Cardiac muscle cell (in vitro differentiated cells and primary cell): ENCODE data around the gene DLST. TPM values are rescaled to one million over a fixed set of nuclear protein-coding genes. Genes with fewer than 3 reads are reported as not detected.

Experiments used
- DNase-seq, 2 donors: peaks; one replicate each; pipeline versions ENCODE4 v3.0.0 to v3.0.0-alpha.2; 2010 to 2017; ENCODE audit warnings: low read depth in 1 of 2, low spot score in 1 of 2
- H3K27ac ChIP-seq: fragments of 200-600 bp; sonication (generic); 2 replicates; pipeline ENCODE4 v1.5.1; 2016
- H3K27me3 ChIP-seq: fragments of 200-600 bp; sonication (generic); 2 replicates; pipeline ENCODE4 v1.6.0; 2016; ENCODE audit warnings: control low read depth
- H3K36me3 ChIP-seq: fragments of 200-600 bp; sonication (generic); 2 replicates; pipeline ENCODE4 v1.5.1; 2016; ENCODE audit warnings: control low read depth
- H3K4me1 ChIP-seq: fragments of 200-600 bp; sonication (generic); 2 replicates; pipeline ENCODE4 v1.8.1; 2017; ENCODE audit warnings: low read depth, mild to moderate bottlenecking, mixed run types
- H3K4me3 ChIP-seq: fragments of 200-600 bp; sonication (generic); 2 replicates; pipeline ENCODE4 v1.5.1; 2016; ENCODE audit warnings: mild to moderate bottlenecking
- H3K9me3 ChIP-seq: fragments of 200-600 bp; sonication (generic); 2 replicates; pipeline ENCODE4 v1.5.1; 2017; ENCODE audit warnings: low read depth, mild to moderate bottlenecking, control low read depth
- polyA plus RNA-seq: library from polyadenylated mRNA; unstranded; fragments of >200 nt; fragmentation: Nextera tagmentation; extraction: Ambion mirVana; gene quantifications from 2 replicates; pipeline ENCODE4 v1.2.1, GENCODE V29; 2016
- total RNA-seq: library from RNA; depleted of rRNA; stranded (reverse); fragments of >200 nt; gene quantifications from 2 replicates; pipeline ENCODE4 v1.2.3, GENCODE V29; 2016
- TF ChIP-seq, protein P1 (sequence below): IDR thresholded peaks from 2 replicates; pipeline ENCODE4 v1.5.1; 2012; ENCODE audit warnings: low read depth, mild to moderate bottlenecking, low read length

DLST gene
- total RNA-seq (53.2 and 63.7 TPM in 2 replicates), polyA plus RNA-seq (10.0 and 13.8 TPM in 2 replicates)

DNA sequence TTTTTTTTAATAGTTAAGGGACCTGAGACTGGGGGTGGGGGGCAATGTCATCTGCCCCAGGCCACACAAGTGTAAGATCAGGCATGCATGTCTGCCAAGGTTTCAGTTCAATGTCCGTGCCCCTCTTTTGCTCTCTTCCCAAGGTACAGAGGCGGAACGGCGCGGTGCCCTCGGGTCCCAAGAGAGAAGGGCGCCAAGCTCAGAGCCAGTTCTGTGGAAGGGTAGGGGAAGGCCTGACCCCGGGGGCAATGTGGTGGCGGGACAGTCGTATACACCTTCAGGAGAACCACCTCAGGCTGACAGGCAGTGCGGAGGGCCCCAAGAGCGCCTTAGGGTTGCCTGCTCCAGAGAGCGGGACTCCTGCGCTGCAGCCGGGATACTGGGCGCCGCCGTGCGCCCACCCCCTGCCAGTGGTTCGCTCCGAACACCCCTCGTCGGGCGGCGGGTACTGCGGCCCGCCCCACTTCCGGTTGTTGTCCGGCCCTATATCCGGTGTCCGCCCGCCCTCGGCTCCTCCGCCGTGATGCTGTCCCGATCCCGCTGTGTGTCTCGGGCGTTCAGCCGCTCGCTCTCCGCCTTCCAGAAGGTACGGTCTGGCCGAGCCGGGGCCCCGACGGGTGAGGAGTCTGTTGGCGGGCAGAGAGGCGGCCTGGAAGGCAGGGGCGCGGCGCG is at the start of gene DLST:
TSS of gene DLST (plus strand) at position 486 of the 672 bp plus-strand sequence. CDS start at position 524, 38 bp downstream.
- no peaks in the 10 kb centered on the region for H3K27me3 ChIP-seq
- peak within 1 kb of the TSS; percentile 90 for H3K27ac ChIP-seq
- H3K36me3 ChIP-seq: peaks cover 4% of the 10 kb centered on the region
- DNase-seq: peak; percentile 90 to 93
- TF ChIP-seq, protein P1, sequence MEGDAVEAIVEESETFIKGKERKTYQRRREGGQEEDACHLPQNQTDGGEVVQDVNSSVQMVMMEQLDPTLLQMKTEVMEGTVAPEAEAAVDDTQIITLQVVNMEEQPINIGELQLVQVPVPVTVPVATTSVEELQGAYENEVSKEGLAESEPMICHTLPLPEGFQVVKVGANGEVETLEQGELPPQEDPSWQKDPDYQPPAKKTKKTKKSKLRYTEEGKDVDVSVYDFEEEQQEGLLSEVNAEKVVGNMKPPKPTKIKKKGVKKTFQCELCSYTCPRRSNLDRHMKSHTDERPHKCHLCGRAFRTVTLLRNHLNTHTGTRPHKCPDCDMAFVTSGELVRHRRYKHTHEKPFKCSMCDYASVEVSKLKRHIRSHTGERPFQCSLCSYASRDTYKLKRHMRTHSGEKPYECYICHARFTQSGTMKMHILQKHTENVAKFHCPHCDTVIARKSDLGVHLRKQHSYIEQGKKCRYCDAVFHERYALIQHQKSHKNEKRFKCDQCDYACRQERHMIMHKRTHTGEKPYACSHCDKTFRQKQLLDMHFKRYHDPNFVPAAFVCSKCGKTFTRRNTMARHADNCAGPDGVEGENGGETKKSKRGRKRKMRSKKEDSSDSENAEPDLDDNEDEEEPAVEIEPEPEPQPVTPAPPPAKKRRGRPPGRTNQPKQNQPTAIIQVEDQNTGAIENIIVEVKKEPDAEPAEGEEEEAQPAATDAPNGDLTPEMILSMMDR: no peak
- peaks cover 19% of the 10 kb centered on the region for H3K4me1 ChIP-seq
- no peaks in the 10 kb centered on the region for H3K9me3 ChIP-seq
- peak within 1 kb of the TSS; percentile 86 for H3K4me3 ChIP-seq

DNA sequence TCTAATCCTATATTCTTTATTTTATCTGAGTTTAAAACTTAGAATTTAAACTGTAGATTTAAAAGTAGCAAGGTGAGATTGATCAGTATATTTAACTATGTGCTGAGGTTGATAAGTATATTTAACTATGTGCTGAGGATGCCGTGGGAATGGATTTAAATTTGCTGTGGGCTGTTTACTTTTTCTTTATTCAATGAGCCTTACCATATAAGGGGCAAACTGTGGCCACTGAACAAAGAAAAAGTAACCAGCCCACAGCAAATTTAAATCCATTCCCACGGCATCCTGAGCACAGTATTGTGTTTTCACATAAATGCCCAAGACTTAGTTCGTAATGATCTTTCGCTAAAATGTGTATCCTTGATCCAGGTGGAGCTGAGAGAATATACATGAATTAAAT is 48.9 kb upstream of the DLST start:
- Histone ChIP-seq H3K27ac (no peak overlapping the region), H3K4me3 (no peak overlapping the region), H3K27me3 (no peaks in the 10 kb centered on the region), H3K9me3 (no peaks in the 10 kb centered on the region), H3K4me1 (no peaks in the 10 kb centered on the region), H3K36me3 (peaks cover 36% of the 10 kb centered on the region)
- TF ChIP-seq, protein P1: no peak
- no peak for DNase-seq

DNA sequence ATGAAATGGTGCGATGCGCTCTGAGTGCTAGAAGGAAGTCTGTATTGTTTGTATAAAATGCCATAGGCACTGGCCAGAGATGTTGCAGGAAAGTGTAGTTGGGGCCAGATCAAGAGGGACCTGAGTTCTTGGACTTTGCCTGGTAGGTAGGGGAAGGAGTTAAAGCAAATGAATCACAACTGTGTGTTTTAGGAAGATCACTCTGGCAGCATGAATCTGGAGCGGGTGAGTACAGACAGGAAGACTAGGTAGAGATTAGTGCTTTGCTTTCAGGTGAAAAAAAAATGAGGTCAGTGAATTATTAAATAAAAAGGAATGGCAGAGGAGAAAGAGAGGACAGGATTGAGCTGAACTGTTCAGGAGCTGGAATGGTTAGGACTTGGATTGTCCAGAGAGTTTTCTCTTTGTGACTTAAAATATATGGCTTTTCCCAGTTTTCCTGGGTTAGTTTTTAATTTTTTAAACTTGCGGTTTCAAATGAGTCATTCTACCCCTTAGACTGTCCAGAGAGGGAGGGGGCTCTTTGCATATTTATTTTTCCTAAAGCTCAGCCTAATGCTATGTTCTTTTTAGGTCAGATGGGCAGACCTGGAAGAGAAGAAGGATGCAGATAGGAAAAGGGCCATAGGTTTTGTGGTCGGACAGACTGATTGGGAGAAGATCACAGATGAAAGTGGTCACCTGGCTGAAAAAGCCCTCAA is 46.9 kb upstream of the DLST start:
- DNase-seq: no peak
- Histone ChIP-seq H3K27me3 (no peaks in the 10 kb centered on the region), H3K27ac (no peak overlapping the region), H3K9me3 (no peaks in the 10 kb centered on the region), H3K4me3 (no peak overlapping the region), H3K4me1 (no peaks in the 10 kb centered on the region), H3K36me3 (peaks cover 26% of the 10 kb centered on the region)
- TF ChIP-seq, protein P1: no peak

DNA sequence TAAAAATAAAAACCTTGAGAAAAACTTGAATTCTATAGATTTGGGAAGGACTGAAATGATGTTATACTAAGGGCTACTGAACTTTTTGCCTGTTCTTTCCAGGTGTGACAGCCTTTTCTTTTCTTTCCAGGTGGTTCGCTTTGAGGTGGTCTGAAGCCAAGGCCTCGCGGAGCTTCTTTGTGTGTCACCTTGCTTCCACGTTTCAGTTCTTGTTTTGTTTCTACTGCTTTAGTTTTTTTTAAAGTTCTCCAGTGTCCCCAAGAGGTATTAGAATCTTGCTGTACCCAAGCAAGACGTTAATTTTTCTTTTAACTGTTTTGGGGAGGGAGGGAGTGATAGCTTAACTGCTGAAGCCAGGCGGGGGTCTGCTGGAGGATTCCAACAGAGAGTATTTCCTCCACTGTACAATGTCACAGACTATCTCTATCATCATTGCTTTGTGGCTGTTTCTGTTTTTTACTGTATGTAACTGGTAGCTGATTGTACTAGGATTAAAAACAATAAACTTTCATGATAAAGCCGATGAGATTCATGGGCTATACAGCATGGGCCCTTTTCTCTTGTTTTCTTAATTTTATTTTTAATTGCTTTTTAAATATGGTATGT is 46.0 kb upstream of the DLST start:
- H3K4me3 ChIP-seq: no peak overlapping the region
- H3K9me3 ChIP-seq: no peaks in the 10 kb centered on the region
- TF ChIP-seq, protein P1: no peak
- peaks cover 17% of the 10 kb centered on the region for H3K36me3 ChIP-seq
- DNase-seq: no peak
- peak overlapping the region; percentile 27 for H3K27ac ChIP-seq
- no peaks in the 10 kb centered on the region for H3K4me1 ChIP-seq
- H3K27me3 ChIP-seq: no peaks in the 10 kb centered on the region

DNA sequence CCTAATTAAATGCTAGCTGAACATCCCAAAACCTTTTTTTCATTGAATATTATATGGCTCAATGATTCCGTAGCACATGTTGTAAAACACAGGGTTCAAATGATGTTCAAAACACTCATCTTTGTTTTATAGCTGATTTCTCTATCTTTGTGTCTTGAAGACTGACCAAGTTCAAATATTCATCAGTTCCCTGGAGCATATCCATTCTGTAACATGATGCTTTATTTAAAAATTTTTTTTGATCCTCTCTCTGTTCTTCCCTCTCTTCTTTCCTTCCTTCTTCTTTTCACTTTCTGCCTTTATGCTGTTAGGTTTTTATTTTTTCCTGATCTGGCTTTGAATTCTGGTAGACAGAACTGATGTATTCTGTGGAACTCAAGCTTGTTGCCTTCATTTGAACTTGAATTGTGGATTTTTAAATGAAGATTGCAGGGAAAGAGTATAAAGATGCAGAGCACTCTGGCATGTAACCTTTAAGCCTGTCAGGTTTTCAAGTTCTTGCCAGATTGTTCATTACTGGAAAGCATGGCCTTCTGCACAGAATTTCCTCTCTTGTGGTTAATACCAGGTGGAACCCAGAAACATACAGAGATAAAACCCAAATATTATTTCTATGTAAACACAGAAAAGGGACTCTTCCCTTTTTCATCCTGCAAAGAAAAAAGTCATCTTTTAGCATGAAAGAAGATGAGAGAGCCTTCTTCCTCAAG is 45.3 kb upstream of the DLST start:
- TF ChIP-seq, protein P1: no peak
- no peaks in the 10 kb centered on the region for H3K27me3 ChIP-seq
- H3K27ac ChIP-seq: no peak overlapping the region
- no peaks in the 10 kb centered on the region for H3K9me3 ChIP-seq
- no peaks in the 10 kb centered on the region for H3K4me1 ChIP-seq
- peaks cover 12% of the 10 kb centered on the region for H3K36me3 ChIP-seq
- DNase-seq: no peak
- no peak overlapping the region for H3K4me3 ChIP-seq
